D721Med (cell line): Measurements from ENCODE around the gene YBX1.
"Not testable (repeated sequence)": the region's sequence is repeated elsewhere in the genome, so short reads cannot be mapped to it uniquely, and the experiment has no call there.

Experiments
- DNase-seq: peaks from one replicate; pipeline ENCODE4 v3.0.0; 2011; ENCODE audit warnings: low spot score; ENCODE audit not compliant: insufficient read length
- FAIRE-seq: peaks from 2 replicates; lab custom pipeline; 2011; peaks lifted over from hg19 to GRCh38; lab: Jason Lieb, UNC
- CTCF ChIP-seq: IDR thresholded peaks from 2 replicates; pipeline ENCODE4 v1.5.1; 2012; ENCODE audit warnings: mild to moderate bottlenecking, control low read depth; ENCODE audit not compliant: insufficient read depth; ENCODE audit errors: missing control alignments

YBX1 gene

DNA sequence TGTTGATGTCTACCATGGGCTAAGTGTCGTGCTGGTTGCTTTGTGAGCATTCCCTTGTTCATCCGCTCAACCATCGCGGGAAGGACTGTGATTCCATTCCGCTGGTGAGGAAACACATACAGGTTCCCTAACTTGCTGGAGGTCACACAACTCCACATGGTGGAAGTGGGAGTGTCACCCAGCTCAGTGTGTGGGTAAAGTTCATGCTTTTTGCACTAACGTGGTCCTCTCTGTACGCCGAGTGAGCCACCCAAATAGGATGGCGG, 61.9 kb downstream of the YBX1 start:
- DNase-seq (no peak), FAIRE-seq (no peak)
- no peak for TF ChIP-seq CTCF

- DNase-seq = no peak
- FAIRE-seq = peak; percentile 6
- no peak for TF ChIP-seq CTCF
Measured at GRCh38 chr1:42745851-42746250, 63.6 kb downstream of the YBX1 start.

- FAIRE-seq (no peak), DNase-seq (no peak)
- no peak for TF ChIP-seq CTCF
Measured at GRCh38 chr1:42746436-42747105, 64.4 kb downstream of the YBX1 start.

DNA sequence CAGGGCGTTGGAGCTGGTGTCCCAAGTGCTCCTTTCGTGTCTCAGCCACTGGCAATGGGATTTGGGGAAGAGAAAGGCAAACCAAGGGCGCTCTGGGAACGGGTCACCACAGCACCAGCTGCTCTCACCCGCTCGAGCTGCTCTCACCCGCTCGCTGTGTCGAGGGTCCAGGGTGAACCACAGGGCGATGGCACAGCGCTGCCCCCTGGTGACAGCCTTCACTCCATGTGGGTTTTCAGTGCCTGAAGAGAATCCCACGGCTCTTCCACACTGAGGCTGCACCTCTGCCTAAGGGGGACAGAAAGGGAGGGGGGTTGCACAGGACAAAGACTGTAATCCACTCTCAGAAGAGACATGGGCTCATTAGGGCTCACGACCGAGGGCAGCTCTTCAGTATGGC, 64.9 kb downstream of the YBX1 start:
- peak; percentile 83 for TF ChIP-seq CTCF
- FAIRE-seq (no peak), DNase-seq (peak; percentile 68)

DNA sequence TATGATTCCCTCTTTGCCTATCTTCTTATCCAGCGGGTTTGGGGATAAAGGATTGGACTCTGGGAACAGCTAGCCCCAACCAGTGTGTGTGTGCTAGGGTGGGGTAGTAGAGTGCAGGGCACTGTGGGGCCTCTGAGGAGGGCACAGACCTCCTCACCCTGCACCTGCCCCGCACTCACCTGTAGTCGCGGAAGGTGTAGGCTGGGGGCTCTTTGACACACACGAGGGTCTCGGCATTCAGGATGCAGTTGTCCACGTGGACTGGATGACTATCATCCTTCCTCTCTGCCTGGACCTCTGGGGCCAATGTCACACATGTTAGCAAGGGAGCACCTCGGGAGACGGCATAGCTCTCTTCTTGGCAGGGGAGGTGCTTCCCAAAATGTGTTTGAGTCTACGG, 65.8 kb downstream of the YBX1 start:
- DNase-seq = no peak
- no peak for FAIRE-seq
- no peak for TF ChIP-seq CTCF

- no peak for TF ChIP-seq CTCF
- DNase-seq = no peak
- no peak for FAIRE-seq
Measured at GRCh38 chr1:42748461-42749410, 66.5 kb downstream of the YBX1 start.

DNA sequence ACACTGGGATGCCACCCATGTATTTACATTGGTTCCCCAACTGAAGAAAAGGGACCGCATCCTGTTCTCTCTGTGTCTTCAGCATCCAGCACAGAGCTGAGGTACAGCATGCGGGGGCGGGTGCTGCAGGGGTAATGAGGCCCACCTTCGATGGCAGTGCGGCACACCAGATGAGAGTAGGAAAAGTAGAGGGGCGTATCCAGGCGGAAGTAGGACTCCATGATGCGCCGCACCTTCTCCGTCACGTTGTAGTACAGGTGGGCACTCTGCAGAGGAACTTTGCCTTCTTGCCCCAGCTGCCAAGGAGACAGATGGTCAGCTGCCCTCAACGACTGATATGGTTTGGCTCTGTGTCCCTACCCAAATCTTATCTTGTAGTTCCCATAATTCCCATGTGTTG, 67.8 kb downstream of the YBX1 start:
- FAIRE-seq = no peak
- no peak for DNase-seq
- no peak for TF ChIP-seq CTCF

- FAIRE-seq, DNase-seq: not testable (repeated sequence)
Measured at GRCh38 chr1:42751511-42752070, 69.4 kb downstream of the YBX1 start.
